Hematopoietic multipotent progenitor cell treated with erythropoietin and hydrocortisone succinate and interleukin-3 and kit ligand, for 4 days (in vitro differentiated cells): Measurements from ENCODE around the gene XRCC5.

ENCODE experiments used
- DNase-seq: peaks from one replicate; pipeline ENCODE4 v3.0.0-alpha.2; 2015

Gene XRCC5

DNA sequence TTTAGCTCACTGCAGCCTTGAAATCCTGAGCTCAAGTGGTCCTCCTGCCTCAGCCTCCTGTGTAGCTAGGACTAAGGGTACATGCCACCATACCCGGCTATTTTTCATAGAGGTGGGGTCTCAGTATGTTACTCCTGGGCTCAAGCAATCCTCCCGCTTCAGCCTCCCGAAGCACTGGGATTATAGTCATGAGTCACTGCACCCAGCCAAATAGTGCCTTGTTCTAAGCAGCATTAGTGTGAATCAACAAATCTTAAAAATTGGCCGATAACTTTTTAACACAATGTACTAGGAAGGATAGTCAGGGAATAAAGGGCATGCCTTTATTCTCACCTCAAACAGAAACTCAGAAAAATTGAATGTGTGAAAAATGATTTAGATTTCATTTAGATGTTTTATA lies 51.6 kb downstream of the XRCC5 start:
- DNase-seq = no peak

DNA sequence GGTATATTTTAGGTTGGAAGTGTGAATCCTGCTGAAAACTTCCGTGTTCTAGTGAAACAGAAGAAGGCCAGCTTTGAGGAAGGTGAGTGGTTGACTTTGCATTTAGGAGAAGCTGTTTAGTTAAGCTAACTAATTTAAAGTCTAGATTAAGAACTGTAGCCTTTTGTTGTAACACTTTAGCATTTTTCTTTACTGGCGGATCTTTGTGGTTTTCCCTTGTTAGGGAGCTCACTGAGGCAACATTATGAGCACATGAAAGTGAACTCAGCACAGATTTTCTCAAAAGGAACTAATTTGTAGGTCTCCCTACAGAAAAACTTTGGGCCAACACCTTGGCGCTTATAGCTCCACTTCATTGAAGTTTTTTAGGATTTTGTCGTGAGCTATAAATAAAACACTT lies 52.8 kb downstream of the XRCC5 start:
- DNase-seq = no peak

DNA sequence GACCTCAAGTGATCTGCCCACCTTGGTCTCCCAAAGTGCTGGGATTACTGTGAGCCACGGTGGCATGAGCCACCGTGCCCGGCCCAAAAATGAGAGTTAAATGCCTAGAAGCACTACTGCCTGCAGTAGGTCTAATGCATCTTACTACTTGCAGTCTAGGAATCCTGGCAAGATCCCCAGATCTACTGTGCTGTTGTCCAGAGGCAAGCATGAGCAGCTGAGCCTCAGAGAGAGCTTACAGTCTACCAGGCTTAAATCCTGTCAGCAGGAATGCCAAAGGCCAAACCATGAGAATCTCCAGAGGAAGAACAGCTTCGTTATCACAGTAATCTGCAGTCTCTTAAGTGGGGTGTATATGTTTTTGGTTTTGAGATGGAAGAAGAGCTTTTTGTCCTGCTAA lies 54.4 kb downstream of the XRCC5 start:
- DNase-seq = no peak

DNA sequence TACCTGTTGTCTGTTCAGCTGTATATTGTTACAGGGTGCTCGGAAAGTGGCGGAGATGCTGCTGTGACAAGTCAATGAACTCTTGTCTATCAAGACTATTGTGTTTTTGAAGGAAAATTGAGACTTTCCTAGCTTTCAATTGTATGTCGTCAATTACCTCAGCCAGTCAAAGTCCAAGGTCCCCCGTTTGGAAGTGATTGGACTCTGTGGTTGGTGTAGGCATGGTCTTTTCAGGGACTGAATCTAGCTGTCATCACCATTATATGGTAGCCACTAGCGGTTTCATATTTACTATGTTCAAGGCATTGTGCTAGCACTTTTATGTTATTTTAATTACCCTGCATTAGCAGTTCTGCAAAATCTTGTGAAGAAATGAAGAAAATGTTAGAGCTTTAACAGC lies 54.9 kb downstream of the XRCC5 start:
- no peak for DNase-seq

DNA sequence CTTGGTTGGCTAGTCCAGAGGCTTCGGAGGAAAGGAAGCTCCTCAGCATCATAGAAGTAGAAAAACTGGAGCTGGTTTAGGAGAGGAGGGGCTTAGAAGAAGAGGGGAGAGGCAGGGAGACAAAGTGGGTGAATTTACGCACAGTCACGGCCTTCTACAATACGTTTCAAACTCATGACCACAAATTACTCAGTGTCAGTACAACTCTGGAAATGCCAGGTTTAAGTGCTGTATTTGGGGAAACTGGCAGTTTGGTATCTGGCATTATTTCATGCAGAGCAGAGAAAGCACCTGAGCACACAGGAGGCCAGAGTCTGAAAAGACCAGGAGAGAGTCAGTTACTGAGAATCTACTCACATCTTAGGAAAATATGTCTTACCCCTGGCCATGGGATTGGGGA lies 55.4 kb downstream of the XRCC5 start:
- peak; percentile 22 for DNase-seq

DNA sequence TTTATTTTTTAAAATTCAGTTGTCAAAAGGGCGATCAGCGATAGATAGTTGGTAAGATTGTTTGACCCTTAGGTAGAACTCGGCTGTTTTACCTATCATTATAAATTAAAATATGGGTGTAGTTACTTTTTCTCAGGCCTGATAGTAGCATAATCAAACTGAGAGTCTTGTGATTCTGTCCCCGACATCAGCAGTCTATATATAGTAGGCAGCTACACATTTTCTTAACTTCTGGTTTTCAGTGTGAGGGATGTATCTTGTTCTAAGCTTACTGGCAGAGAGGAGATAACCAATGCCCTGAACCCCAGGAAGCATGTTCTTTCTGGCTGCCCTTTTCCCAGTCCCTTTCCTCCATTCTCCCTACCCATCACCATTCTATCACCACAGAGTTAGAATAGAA lies 56.6 kb downstream of the XRCC5 start:
- peak; percentile 23 for DNase-seq

DNA sequence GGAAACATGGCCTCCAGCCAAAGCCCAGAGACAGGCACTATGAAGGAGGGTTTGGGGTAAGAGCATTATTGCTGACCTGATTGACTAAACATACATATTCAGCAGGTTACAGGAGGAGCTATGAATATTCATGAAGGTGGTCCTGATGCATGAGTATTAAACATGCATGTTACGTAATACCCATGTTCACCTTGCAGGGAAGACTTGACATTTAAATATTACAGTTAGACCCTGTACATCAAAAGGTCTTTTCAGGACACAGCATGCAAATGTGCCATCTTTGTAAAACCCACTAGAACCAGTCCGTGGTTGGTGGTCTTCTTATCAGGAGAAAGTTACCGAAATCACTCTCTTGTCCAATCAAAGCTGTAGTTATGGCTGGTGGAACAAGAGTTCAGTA lies 59.9 kb downstream of the XRCC5 start:
- no peak for DNase-seq

DNA sequence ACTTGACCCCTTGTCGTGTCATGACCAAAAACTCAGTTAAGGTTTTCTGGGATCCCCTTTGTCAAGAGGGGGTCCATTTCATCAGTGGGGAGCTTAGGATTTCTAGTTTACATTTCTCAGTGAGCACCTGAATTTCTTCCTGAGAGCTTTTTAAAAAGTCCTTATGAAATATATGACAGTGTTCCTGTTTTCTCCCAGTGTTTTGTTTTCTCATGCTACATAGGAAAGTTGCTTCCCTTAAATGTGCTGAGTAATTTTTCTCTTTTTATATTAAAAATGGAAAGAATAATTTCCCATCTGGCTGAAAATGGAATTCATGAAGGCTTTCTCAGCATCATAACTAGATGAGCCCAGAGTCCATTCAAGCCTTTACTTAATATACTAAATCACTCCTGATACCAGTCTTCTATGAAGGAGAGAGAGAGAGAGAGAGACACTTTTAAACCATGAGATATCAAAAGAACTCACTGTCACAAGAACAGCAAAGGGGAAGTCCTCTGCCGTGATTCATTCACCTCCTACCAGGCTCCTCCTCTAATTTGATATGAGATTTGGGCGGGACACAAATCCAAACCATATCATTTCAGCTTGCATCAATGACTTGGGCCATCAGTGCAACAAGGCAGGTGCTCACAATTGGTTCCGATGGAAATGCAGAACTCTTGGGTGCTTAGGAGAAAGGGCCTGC lies 61.1 kb downstream of the XRCC5 start:
- DNase-seq = peak; percentile 35

DNA sequence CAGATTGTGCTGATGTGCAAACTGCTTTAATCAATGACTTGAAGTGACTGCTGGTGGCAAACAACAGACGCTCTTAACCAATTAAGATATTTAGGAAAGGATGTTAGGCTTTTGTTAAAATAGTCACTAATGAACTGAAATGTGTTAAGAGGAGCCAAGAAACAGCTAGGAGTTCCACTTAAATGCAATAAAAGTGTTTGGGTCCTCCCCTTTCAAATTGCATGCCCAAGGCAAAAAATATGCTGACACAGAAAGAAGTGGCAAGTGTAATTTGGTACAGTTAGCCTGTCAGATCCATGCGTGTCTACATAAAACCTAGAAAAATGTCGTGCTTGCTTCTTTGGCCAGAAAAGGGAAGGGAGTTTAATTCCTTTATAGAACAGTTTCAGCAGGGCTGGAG lies 61.9 kb downstream of the XRCC5 start:
- no peak for DNase-seq

DNA sequence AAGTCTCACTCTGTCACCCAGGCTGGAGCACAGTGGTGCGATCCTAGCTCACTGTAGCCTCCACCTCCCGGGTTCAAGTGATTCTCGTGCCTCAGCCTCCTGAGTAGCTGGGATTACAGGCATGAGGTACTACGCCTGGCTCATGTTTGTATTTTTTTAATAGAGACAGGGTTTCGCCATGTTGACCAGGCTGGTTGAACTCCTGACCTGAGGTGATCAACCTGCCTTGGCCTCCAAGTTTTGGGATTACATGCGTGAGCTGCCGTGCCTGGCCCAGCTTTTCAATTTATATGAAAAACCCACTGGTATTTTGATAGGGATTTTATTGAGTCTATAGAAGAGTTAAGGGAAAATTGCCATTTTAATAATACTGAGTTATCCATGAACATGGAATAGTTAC lies 63.3 kb downstream of the XRCC5 start:
- no peak for DNase-seq

DNA sequence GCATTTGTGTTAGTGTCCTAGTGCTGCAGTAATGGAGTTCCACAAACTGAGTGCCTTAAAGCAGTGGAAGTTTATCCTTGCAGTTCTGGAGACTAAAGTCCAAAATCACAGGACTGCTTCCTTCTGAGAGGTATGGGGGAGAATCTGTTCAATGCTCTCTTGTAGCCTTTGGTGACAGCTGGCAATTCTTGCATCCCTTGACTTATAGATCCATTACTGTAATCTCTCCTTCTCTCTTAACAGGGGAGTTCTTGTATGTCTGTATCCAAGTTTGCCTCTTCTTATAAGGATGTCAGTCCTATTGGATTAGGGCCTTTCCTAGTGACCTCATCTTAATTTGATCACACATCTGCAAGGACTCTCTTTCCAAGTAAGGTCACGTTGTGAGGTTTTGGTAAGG lies 69.9 kb downstream of the XRCC5 start:
- DNase-seq = no peak

DNA sequence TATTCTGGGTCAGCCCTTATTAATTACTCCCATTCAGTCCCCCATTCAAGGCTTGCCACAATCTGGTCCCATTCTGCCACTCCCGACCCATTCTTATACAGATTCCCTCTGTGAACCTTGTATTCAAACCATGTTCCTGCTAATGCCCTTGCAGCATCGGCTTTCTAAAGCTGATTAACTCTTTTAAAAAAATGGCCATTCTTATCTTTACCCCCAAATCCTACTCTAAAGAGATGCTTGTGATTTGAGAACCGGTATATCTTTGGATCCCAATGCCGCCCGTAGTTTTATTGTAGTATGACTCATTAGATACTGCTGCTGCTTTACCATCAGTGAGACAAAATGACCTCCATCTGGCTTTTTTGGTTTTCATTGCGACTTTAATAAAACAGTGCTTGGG lies 72.2 kb downstream of the XRCC5 start:
- peak; percentile 52 for DNase-seq

DNA sequence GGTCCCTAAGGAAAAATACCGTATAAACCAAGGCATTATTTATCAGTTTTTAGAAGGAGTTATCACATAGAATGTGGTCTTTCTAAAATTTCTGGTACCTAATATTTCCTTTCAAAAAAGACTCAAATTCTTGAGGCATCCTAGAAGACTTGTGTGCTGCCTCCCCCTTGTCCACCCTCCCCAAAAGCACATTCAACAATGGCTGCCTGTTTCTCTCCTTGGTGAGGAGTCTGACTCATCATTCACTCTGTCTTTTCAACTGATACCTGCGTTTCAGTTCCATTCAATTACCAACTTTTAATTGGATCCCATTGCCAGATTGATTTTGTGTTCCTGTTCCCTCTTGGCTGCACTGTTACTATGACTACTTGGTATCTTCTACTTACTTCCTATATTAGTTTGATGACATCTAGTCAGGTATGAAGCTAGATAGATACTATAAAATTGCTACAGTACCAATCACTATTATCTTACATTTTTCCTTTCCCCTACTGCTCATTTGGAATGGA lies 72.9 kb downstream of the XRCC5 start:
- DNase-seq = no peak

DNA sequence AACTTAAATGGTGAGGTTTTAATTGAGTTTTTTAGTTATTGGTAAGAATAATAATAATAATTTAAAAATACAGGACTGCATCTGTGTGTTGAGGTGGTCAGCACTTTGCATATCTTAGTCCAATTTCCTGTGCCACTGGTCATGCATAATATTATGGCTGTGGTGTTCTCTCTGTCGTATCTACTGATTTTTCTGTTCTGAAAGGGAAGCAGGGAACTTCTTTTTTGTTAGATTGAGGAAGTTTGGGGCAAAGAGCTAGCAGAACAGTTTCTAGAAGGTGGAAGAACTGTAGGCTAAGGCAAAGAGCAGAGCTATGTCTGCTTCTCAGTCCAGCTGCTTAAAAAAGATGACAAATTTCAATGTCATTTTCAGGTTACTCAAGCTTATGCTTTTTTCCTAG lies 74.3 kb downstream of the XRCC5 start:
- peak; percentile 71 for DNase-seq

DNA sequence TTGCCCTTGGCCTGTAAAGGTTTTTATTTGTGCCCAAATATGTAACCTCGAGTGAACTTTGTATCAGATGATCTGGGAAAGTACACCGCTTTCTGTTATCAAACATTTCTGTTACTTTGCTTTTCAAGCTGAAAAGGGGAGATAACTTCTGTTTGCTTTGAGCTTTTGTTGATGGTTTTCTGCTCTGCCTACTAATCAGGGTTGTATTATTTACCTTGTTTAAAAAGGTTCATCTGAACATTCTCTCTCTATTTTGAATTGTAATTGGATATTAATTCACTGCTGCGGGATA lies 79.4 kb downstream of the XRCC5 start:
- peak; percentile 79 for DNase-seq

DNA sequence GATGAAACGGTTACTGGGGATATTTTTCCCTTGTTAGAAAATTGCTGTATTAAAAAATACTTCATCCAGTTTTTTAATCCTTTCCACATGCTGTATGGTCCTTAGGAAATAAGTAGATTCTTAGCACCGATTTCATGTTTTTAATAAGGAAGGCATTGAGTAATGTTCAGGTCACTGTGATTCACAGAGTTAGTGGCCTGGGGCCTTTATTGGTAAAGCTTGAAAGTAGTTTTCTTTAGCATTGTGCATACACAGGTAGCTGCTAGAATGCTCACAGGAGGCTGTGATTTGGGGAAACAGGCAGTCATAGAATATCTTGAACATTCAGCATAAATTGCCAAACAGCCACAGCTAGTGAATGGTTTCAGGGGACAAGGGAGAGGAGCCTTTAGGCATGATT lies 79.8 kb downstream of the XRCC5 start:
- no peak for DNase-seq

DNA sequence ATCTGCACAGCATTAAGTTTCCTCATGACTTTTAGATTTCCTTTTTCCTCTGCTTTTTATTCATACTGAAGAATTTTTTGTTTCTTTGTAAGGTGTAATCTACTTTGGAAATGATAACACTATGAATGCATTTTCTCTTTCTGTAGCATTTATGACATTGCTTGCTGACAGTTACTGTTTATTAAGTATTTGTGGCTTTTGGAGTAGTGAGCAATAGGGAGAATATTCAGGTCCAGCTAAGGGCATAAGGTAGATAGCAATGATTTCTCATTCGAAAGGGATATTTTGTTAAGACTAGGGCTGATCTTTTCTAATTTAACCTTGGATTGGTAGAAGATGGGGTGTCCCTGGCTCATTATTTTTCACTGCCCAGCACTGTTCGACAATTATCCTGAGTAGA lies 80.3 kb downstream of the XRCC5 start:
- DNase-seq = no peak

DNA sequence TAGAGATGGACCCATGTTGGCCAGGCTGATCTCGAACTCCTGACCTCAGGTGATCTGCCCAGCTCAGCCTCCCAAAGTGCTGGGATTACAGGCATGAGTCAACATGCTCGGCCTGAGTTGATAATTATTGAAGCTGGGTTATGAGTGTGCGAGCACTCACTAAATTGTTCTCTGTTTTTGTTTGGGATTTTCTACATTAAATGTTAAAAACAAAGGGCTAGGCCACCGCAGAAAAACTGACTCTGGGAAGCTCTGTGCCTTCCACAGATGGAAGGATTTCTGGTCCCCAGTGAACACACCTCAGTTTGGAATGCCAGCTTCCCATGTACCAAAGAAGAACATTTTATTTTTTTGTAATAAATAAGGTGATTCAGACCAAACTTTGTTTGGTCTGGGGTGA lies 83.0 kb downstream of the XRCC5 start:
- no peak for DNase-seq

DNA sequence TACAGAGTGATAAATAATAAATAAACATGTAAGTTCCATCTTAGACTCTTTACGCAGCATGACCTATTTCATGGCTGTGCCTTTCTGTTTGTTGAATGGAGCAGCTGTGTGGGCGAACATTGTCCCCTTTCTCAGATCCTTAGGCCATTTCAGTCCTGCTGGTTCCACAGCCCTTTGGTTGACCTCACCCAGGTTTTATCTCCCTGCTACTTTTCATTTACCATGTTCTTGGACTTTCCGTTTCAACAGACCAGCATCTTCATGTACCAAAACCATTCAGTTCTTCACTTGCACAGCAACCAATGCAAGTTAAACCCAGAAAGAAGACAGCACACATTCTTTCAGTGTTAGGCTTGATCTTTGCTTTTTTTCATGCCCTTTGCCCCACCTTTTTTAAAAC lies 83.8 kb downstream of the XRCC5 start:
- DNase-seq = no peak

DNA sequence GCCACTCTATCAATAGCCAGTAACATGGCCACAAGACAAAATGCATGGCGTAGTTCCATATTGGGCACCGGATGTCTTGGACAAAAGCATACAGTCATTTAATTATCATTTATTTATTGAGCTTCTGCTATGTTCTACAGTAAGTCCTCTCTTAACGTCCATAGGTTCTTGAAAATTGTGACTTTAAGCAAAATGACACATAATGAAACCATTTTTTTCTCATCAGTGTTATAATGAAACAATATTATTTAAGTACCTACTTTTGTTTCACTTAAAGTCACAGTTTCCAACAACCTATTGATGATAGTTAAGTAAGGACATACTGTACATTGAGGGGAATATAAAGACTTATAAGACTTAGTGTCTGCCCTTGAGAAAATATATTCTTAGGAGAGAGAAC lies 84.9 kb downstream of the XRCC5 start:
- no peak for DNase-seq

DNA sequence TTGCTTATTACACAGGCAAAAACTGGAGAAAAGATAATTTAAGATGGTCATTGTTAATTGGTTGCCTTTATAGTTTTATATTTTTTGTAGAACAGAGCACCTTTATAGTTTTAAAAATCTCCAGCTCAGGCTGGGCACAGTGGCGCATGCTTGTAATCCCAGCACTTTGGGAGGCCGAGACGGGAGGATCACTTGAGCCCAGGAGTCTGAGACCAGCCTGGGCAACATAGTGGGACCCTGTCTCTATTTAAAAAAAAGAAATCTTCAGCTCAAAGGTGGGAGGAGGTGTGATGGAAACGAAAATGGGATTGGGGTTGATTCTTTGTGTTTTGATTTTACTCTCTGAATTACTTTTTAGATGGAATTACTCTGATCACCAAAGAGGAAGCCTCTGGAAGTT lies 85.4 kb downstream of the XRCC5 start:
- no peak for DNase-seq

DNA sequence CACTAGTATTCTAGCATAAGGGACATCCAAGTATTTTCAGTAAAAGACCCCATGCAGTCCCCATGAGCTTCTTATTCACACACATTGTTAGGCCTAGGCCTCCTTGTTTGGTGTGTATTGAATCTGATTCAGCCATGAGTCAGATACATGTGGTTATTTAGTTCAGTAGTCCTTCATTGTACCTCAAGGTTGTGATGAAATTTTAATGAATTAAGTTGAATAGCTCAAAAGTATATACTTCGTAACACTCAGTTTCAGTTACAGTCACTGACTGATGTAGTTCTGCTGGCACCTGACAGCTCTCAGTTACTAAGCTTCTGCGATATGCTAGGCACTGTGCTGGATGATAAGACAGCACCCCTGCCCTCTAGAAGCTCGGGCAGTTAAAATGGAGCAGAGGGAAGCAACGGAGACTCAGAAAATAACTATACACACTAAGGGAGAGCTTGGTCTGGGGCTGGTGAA lies 86.4 kb downstream of the XRCC5 start:
- no peak for DNase-seq

DNA sequence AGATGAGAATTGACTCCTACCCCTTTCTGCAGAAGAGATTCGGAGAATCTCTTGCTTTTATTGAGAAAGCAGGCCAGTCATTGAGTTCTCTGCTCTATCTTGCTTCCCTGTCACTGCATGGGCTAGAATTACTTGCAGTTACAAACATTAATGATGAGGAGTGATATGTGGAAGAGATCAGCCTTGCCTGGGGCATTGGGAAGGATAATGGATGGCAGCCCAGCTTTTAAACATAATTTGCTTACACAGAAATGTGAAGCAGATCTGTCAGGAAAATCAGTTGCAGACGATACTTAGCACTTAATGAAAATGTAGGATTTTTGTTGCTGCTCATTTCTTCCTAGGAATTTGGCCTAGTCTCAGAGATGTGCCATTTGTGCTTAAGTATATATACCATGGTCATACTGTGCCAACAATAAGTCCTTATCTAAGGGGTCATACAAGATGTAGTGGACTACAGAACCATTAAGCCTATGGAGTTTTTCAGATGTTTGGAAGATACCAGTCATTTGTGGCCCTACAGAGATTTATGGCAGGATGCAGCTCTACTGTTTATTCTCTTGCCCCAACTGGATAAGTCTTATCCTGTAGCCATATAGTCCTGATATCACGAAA lies 92.7 kb downstream of the XRCC5 start:
- DNase-seq = no peak

DNA sequence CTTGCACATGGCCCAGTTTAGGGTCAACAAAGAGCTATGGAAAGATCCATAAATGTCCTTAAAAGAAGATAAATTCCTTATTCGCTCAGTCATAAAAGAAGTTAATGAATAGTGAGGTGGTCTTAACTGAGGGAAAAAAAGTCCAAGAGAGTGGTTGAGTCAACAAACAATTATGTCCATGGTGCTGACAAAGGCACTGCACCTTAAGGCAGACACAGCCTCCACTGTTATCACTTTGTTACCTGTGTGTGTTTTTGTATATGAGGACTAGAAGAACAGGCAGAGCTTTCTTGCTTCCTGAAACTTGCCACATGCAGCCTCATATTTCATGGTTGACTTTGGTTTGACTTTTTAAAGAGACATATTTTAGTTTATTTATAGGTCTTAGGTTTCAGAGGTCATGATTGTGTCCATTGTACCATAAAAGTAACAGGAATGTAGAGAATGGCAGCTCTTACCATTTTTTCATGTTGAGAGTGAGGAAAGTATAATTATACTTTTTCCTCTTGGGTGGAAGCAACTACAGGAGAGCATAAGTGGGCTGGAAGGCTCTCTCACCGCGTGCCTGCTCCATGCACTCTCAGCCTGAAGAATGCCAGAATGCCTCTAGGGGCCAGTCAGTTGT lies 93.6 kb downstream of the XRCC5 start:
- DNase-seq = no peak

DNA sequence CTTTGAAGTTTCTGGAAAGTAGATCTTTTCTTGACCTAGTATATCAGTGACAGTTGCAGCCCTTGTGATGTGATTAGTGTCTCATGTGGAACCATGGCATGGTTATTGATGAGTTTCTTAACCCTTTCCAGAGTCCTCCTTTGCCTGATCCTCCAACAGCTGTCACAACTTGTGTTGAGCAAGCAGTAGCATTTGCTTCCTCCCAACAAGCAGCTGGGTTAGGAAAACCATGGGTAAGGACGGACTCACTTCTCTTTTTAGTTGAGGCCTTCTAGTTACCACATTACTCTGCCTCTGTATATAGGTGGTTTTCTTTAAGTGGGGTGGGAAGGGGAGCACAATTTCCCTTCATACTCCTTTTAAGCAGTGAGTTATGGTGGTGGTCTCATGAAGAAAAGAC lies 96.3 kb downstream of the XRCC5 start:
- DNase-seq = no peak
